GM18519 (cell line): ENCODE results near the gene SCN2A.

Experiments used
- ATAC-seq: cut with Tn5 transposase; IDR thresholded peaks from one replicate; pipeline ENCODE4 v1.9.1; 2021; ENCODE audit warnings: mild to moderate bottlenecking, moderate library complexity; ENCODE audit not compliant: unreplicated experiment, low FRiP score

Gene SCN2A

GRCh38 chr2:165239230-165239629 lies at the start of gene SCN2A:
SCN2A (plus strand) TSS chr2:165239414; CDS start chr2:165295824, 56,410 bp downstream.
- peak; percentile 80 for ATAC-seq

- ATAC-seq: no peak
These were observed 48.0 kb upstream of the SCN2A start for GRCh38 chr2:165191096-165191728.

- ATAC-seq: no peak
These were observed 46.5 kb upstream of the SCN2A start for GRCh38 chr2:165192729-165193128.

- ATAC-seq: peak; percentile 99
These were observed 45.9 kb upstream of the SCN2A start for GRCh38 chr2:165193178-165193777.

- no peak for ATAC-seq
These were observed 42.8 kb upstream of the SCN2A start for GRCh38 chr2:165196411-165196810.

- ATAC-seq: no peak
These were observed 41.9 kb upstream of the SCN2A start for GRCh38 chr2:165197346-165197745.

GRCh38 chr2:165198181-165198580 lies 41.0 kb upstream of the SCN2A start:
- ATAC-seq: no peak

GRCh38 chr2:165202239-165202638 lies 37.0 kb upstream of the SCN2A start:
- no peak for ATAC-seq

GRCh38 chr2:165203689-165204559 lies 35.3 kb upstream of the SCN2A start, which contains the start of gene SCN3A:
SCN3A (minus strand) TSS chr2:165204050; CDS start chr2:165176394, 27,656 bp downstream.
- ATAC-seq: peak; percentile 39

- ATAC-seq: no peak
These were observed 33.3 kb upstream of the SCN2A start for GRCh38 chr2:165205865-165206264.

- no peak for ATAC-seq
These were observed 31.1 kb upstream of the SCN2A start for GRCh38 chr2:165208094-165208493.

- no peak for ATAC-seq
These were observed 25.1 kb upstream of the SCN2A start for GRCh38 chr2:165214093-165214492.

- no peak for ATAC-seq
These were observed 19.7 kb upstream of the SCN2A start for GRCh38 chr2:165219481-165219880.

GRCh38 chr2:165224941-165225340 lies 14.3 kb upstream of the SCN2A start:
- no peak for ATAC-seq

GRCh38 chr2:165227571-165227970 lies 11.6 kb upstream of the SCN2A start:
- ATAC-seq: no peak

- ATAC-seq: no peak
These were observed 2.2 kb upstream of the SCN2A start for GRCh38 chr2:165237056-165237455.

GRCh38 chr2:165238295-165238694 lies 919 bp upstream of the SCN2A start:
- ATAC-seq: no peak

- ATAC-seq: no peak
These were observed 772 bp downstream of the SCN2A start for GRCh38 chr2:165239856-165240515.

- ATAC-seq: no peak
These were observed 1.7 kb downstream of the SCN2A start for GRCh38 chr2:165240916-165241315.

GRCh38 chr2:165245081-165245793 lies 6.0 kb downstream of the SCN2A start:
- ATAC-seq: no peak
